CD14-positive monocyte (primary cell): ENCODE measurements around the gene MKLN1. TPM values are rescaled to one million over a fixed set of nuclear protein-coding genes. Genes with fewer than 3 reads are reported as not detected.
A peak's percentile ranks its signal among the peaks of the same experiment; 100 is the strongest.

Source experiments
- DNase-seq, 3 donors: peaks; one replicate each; pipeline ENCODE4 v3.0.0-alpha.2; 2011 to 2022
- H2AFZ ChIP-seq: 2 replicates; pipeline ENCODE4 v1.6.0; 2012; ENCODE audit warnings: mild to moderate bottlenecking, low read depth, low read length, inconsistent platforms; ENCODE audit not compliant: insufficient read depth, poor library complexity, severe bottlenecking
- H3K27ac ChIP-seq, 2 donors: 1 replicate in 1 of 2; 2 replicates in 1 of 2; pipeline ENCODE4 v1.5.1; 2012 to 2013; ENCODE audit warnings: low read length in 2 of 2, control low read depth in 1 of 2, inconsistent platforms in 1 of 2, low read depth in 1 of 2, mild to moderate bottlenecking in 1 of 2
- H3K27me3 ChIP-seq, 2 donors: one replicate each; pipeline versions ENCODE4 v1.6.0 to v1.6.1; 2011 to 2013; ENCODE audit warnings: low read length in 2 of 2; ENCODE audit not compliant: control insufficient read depth in 2 of 2, insufficient read depth in 2 of 2
- H3K36me3 ChIP-seq, 2 donors: replicated peaks in 1 of 2; 1 replicate in 1 of 2; 2 replicates in 1 of 2; pipeline versions ENCODE4 v1.5.1 to v1.6.1; 2012 to 2013; ENCODE audit warnings: low read length in 2 of 2, control low read depth in 1 of 2, inconsistent platforms in 1 of 2, mild to moderate bottlenecking in 1 of 2; ENCODE audit not compliant: insufficient read depth in 2 of 2, control insufficient read depth in 1 of 2
- H3K4me1 ChIP-seq, 2 donors: 1 replicate in 1 of 2; 2 replicates in 1 of 2; pipeline versions ENCODE4 v1.5.1 to v1.6.1; 2012 to 2013; ENCODE audit warnings: low read length in 2 of 2, control low read depth in 1 of 2, inconsistent platforms in 1 of 2, mild to moderate bottlenecking in 1 of 2, moderate library complexity in 1 of 2; ENCODE audit not compliant: insufficient read depth in 2 of 2, control insufficient read depth in 1 of 2
- H3K4me2 ChIP-seq: replicated peaks from 2 replicates; pipeline ENCODE3; 2012; ENCODE audit warnings: low read length, moderate library complexity, mild to moderate bottlenecking; ENCODE audit not compliant: poor library complexity, severe bottlenecking; ENCODE audit errors: extremely low read depth
- H3K4me3 ChIP-seq, 3 experiments: fragments of 200-600 bp in 1 of 3; sonication (generic) in 1 of 3; replicated peaks in 1 of 3; 1 replicate in 2 of 3; 2 replicates in 1 of 3; pipeline ENCODE4 v1.5.1; 2011 to 2013; ENCODE audit warnings: low read length in 3 of 3, mild to moderate bottlenecking in 3 of 3, control low read depth in 2 of 3, low read depth in 2 of 3, inconsistent platforms in 1 of 3, moderate library complexity in 1 of 3
- H3K79me2 ChIP-seq: 2 replicates; pipeline ENCODE4 v1.6.0; 2012; ENCODE audit warnings: mild to moderate bottlenecking, control low read depth, inconsistent platforms, low read length, moderate library complexity; ENCODE audit not compliant: insufficient read depth
- H3K9ac ChIP-seq: 2 replicates; pipeline ENCODE4 v1.6.0; 2017; ENCODE audit warnings: low read length, mild to moderate bottlenecking; ENCODE audit not compliant: insufficient read depth, poor library complexity, severe bottlenecking
- H3K9me3 ChIP-seq, 2 donors: replicated peaks in 1 of 2; 1 replicate in 1 of 2; 2 replicates in 1 of 2; pipeline versions ENCODE4 v1.5.1 to v1.6.1; 2012 to 2013; ENCODE audit warnings: low read length in 2 of 2, control low read depth in 1 of 2; ENCODE audit not compliant: control insufficient read depth in 1 of 2, insufficient read depth in 1 of 2
- H4K20me1 ChIP-seq: 2 replicates; pipeline ENCODE4 v1.6.0; 2012; ENCODE audit warnings: mild to moderate bottlenecking, low read length, control low read depth, moderate library complexity; ENCODE audit not compliant: insufficient read depth
- H3K27ac Mint-ChIP-seq, 7 donors: one replicate each; pipeline ENCODE4 v1.8.0; 2020; ENCODE audit warnings: mild to moderate bottlenecking in 7 of 7, mixed read lengths in 7 of 7, moderate library complexity in 6 of 7, inconsistent platforms in 2 of 7
- H3K27me3 Mint-ChIP-seq, 3 donors: one replicate each; pipeline ENCODE4 v1.8.0; 2021 to 2022; ENCODE audit warnings: low read depth in 3 of 3, mild to moderate bottlenecking in 3 of 3, mixed read lengths in 3 of 3, moderate library complexity in 3 of 3, inconsistent platforms in 1 of 3
- H3K36me3 Mint-ChIP-seq, 2 donors: one replicate each; pipeline ENCODE4 v1.8.0; 2020; ENCODE audit warnings: mixed read lengths in 2 of 2, inconsistent platforms in 1 of 2, mild to moderate bottlenecking in 1 of 2
- H3K4me1 Mint-ChIP-seq: one replicate; pipeline ENCODE4 v1.8.0; 2020; ENCODE audit warnings: mild to moderate bottlenecking, mixed read lengths
- H3K4me3 Mint-ChIP-seq, 2 donors: one replicate each; pipeline ENCODE4 v1.8.0; 2020; ENCODE audit warnings: mild to moderate bottlenecking in 2 of 2, mixed read lengths in 2 of 2, moderate library complexity in 1 of 2
- H3K9me3 Mint-ChIP-seq, 7 donors: one replicate each; pipeline ENCODE4 v1.8.0; 2020 to 2022; ENCODE audit warnings: mixed read lengths in 7 of 7, mild to moderate bottlenecking in 6 of 7, moderate library complexity in 6 of 7, inconsistent platforms in 2 of 7
- CTCF ChIP-seq: fragments of 200-600 bp; IDR thresholded peaks from one replicate; pipeline ENCODE4 v1.8.0; 2022; ENCODE audit warnings: antibody characterized with exemption, mild to moderate bottlenecking
- WGBS: methylation state at CpG from one replicate; pipeline ENCODE4 v1.1.5; 2013; ENCODE audit warnings: missing lambda C conversion rate; ENCODE audit not compliant: insufficient coverage; 5-methylcytosine and 5-hydroxymethylcytosine counted together
- intact Hi-C, 2 donors: fragments of 100-400 bp; cut with micrococcal nuclease; formaldehyde crosslinking; loops; one replicate each; pipeline versions ENCODE4 v1.15.0 to v1.15.1; 2023
- polyA plus RNA-seq, 3 donors: library from polyadenylated mRNA; depleted of rRNA in 1 of 3; unstranded in 2 of 3; stranded (reverse) in 1 of 3; fragments of 300-500 nt in 2 of 3; fragments of >200 nt in 1 of 3; fragmentation: Illumina TruSeq in 2 of 3; gene quantifications; 1 replicate in 2 of 3; 2 replicates in 1 of 3; pipeline ENCODE4 v1.2.3, GENCODE V29; 2012 to 2021

MKLN1 gene
- polyA plus RNA-seq, 3 donors = 12.2 to 18.5 (median 17.2) TPM

- Mint-ChIP-seq H3K4me1 (peaks cover 2% of the 10 kb centered on the region), H3K36me3 (peaks cover 66 to 80% of the 10 kb centered on the region in 2 donors), H3K9me3 (peaks cover 0 to 3% (median 0%) of the 10 kb centered on the region in 7 donors), H3K27ac (no peak overlapping the region), H3K4me3 (no peak overlapping the region), H3K27me3 (no peaks in the 10 kb centered on the region)
- no peak for DNase-seq
- Histone ChIP-seq H3K27ac (peak overlapping the region in 1 of 2 donors; percentile 25), H3K4me1 (no peaks in the 10 kb centered on the region), H4K20me1 (peaks cover 4% of the 10 kb centered on the region), H3K4me3 (no peak overlapping the region), H3K27me3 (no peaks in the 10 kb centered on the region), H2AFZ (no peak overlapping the region), H3K9me3 (no peaks in the 10 kb centered on the region), H3K36me3 (peaks cover 34 to 80% of the 10 kb centered on the region in 2 donors), H3K4me2 (no peak overlapping the region), H3K9ac (no peak overlapping the region), H3K79me2 (no peaks in the 10 kb centered on the region)
- no CpG with 5 or more reads among the region's 3 CpGs for WGBS
- intact Hi-C loops = loop anchor here in 1 of 2 donors (10.0 kb wide), 1 partner anchor 552 kb away; no protein-coding TSS in a partner anchor
- TF ChIP-seq CTCF = no peak
These were observed 108.7 kb downstream of the MKLN1 start for GRCh38 chr7:131436384-131436783.

- peaks cover 0 to 2% (median 0%) of the 10 kb centered on the region in 7 donors for H3K9me3 Mint-ChIP-seq
- H3K27ac Mint-ChIP-seq = no peak overlapping the region
- peaks cover 2% of the 10 kb centered on the region for H3K4me1 Mint-ChIP-seq
- no peak for TF ChIP-seq CTCF
- H3K4me2 ChIP-seq = no peak overlapping the region
- H2AFZ ChIP-seq = no peak overlapping the region
- H3K27ac ChIP-seq = no peak overlapping the region
- no peak overlapping the region for H3K4me3 ChIP-seq
- H3K79me2 ChIP-seq = no peaks in the 10 kb centered on the region
- no peaks in the 10 kb centered on the region for H4K20me1 ChIP-seq
- H3K4me1 ChIP-seq = no peaks in the 10 kb centered on the region
- DNase-seq = no peak
- intact Hi-C loops = loop anchor here in 1 of 2 donors (10.0 kb wide), 1 partner anchor 554 kb away; no protein-coding TSS in a partner anchor
- H3K27me3 ChIP-seq = no peaks in the 10 kb centered on the region
- H3K9ac ChIP-seq = no peak overlapping the region
- peaks cover 68 to 84% of the 10 kb centered on the region in 2 donors for H3K36me3 Mint-ChIP-seq
- no peaks in the 10 kb centered on the region for H3K27me3 Mint-ChIP-seq
- H3K9me3 ChIP-seq = no peaks in the 10 kb centered on the region
- H3K36me3 ChIP-seq = peaks cover 44 to 83% of the 10 kb centered on the region in 2 donors
- WGBS = no CpG with 5 or more reads among the region's 2 CpGs
- H3K4me3 Mint-ChIP-seq = no peak overlapping the region
These were observed 111.3 kb downstream of the MKLN1 start for GRCh38 chr7:131438969-131439368.
